OCI-LY1 (cell line): ENCODE data around the gene AKT2.

Experiments used
- H2AFZ ChIP-seq: fragments of 200-600 bp; sonication (generic), shearing (Covaris generic); 2 replicates; pipeline ENCODE4 v1.6.0; 2014; ENCODE audit warnings: antibody characterized with exemption, mild to moderate bottlenecking, low read length
- H3F3A ChIP-seq: fragments of 200-600 bp; sonication (generic), shearing (Covaris generic); 2 replicates; pipeline ENCODE4 v1.6.0; 2014; ENCODE audit warnings: mild to moderate bottlenecking, antibody characterized with exemption, low read length, moderate library complexity; ENCODE audit not compliant: insufficient read depth
- H3K27ac ChIP-seq: fragments of 200-600 bp; sonication (generic); 2 replicates; pipeline ENCODE4 v1.5.1; 2014; ENCODE audit warnings: low read length, mixed run types, mild to moderate bottlenecking, low read depth; ENCODE audit not compliant: poor library complexity, severe bottlenecking
- H3K27me3 ChIP-seq: fragments of 200-600 bp; sonication (generic); 2 replicates; pipeline ENCODE4 v1.6.0; 2014; ENCODE audit warnings: antibody characterized with exemption, mild to moderate bottlenecking, low read length, moderate library complexity; ENCODE audit not compliant: insufficient read depth
- H3K36me3 ChIP-seq: fragments of 200-600 bp; sonication (generic); 2 replicates; pipeline ENCODE4 v1.6.1; 2014; ENCODE audit warnings: mild to moderate bottlenecking, antibody characterized with exemption, low read length, moderate library complexity, mixed read lengths; ENCODE audit not compliant: insufficient read depth
- H3K4me1 ChIP-seq: fragments of 200-600 bp; sonication (generic); 2 replicates; pipeline ENCODE4 v1.5.1; 2014; ENCODE audit warnings: mild to moderate bottlenecking, low read length, moderate library complexity; ENCODE audit not compliant: insufficient read depth, severe bottlenecking
- H3K4me2 ChIP-seq: fragments of 200-600 bp; sonication (generic), shearing (Covaris generic); 2 replicates; pipeline ENCODE4 v1.6.1; 2014; ENCODE audit warnings: low read length
- H3K4me3 ChIP-seq: fragments of 200-600 bp; sonication (generic); 2 replicates; pipeline ENCODE4 v1.5.1; 2014; ENCODE audit warnings: low read length, low read depth, mild to moderate bottlenecking, mixed read lengths; ENCODE audit not compliant: poor library complexity, severe bottlenecking
- H3K79me2 ChIP-seq: fragments of 200-600 bp; shearing (Covaris generic); 2 replicates; pipeline ENCODE4 v1.6.1; 2016; ENCODE audit warnings: mixed run types, low read length, mixed read lengths; ENCODE audit not compliant: insufficient read depth
- H3K9ac ChIP-seq: fragments of 200-600 bp; sonication (generic), shearing (Covaris generic); 2 replicates; pipeline ENCODE4 v1.6.1; 2014; ENCODE audit warnings: mild to moderate bottlenecking, low read length, mixed read lengths
- H3K9me2 ChIP-seq: fragments of 200-600 bp; sonication (generic), shearing (Covaris generic); 2 replicates; pipeline ENCODE4 v1.6.1; 2014; ENCODE audit warnings: low read depth, mild to moderate bottlenecking, low read length, mixed read lengths
- H3K9me3 ChIP-seq: fragments of 200-600 bp; shearing (Covaris generic); 2 replicates; pipeline ENCODE4 v1.6.1; 2014; ENCODE audit warnings: low read length, mixed read lengths
- H4K20me1 ChIP-seq: fragments of 200-600 bp; sonication (generic), shearing (Covaris generic); 2 replicates; pipeline ENCODE4 v1.6.0; 2016; ENCODE audit warnings: mild to moderate bottlenecking, low read length; ENCODE audit not compliant: insufficient read depth
- EZH2 ChIP-seq: fragments of 200-600 bp; sonication (generic), shearing (Covaris generic); IDR thresholded peaks from 2 replicates; pipeline ENCODE4 v1.8.0; 2017; ENCODE audit warnings: borderline replicate concordance, mixed run types, mild to moderate bottlenecking, antibody characterized with exemption, low read length, moderate library complexity, mixed read lengths
- TF ChIP-seq, protein P1 (sequence below): fragments of 200-600 bp; sonication (generic), shearing (Covaris generic); IDR thresholded peaks from 2 replicates; pipeline ENCODE4 v1.5.1; 2017; ENCODE audit warnings: mild to moderate bottlenecking, antibody characterized with exemption, low read length, moderate library complexity, mixed read lengths

The AKT2 gene

DNA sequence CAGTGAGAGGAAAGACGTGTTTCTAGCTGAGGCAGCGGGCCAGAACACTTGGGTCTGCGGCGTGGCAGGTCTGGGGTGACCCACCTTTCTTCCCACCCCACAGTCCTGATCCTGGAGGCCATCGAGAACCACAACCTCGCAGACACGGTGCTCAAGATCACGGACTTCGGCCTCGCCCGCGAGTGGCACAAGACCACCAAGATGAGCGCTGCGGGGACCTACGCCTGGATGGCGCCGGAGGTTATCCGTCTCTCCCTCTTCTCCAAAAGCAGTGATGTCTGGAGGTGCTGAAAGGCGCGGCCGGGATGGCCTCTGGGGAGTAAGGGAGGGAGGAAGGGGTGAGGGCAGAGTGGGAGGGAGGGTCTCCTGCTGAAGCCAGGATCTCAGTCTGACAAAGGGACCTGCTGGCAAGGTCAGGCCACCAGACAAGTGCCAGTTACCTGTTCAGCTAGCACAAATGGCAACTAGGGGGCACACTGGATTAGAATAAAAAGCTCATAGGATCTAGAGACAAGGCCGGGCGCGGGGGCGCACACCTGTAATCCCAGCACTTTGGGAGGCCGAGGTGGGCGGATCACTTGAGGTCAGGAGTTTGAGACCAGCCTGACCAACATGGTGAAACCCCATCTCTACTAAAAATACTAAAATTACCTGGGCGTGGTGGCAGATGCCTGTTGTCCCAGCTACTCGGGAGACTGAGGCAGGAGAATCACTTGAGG is 86.7 kb downstream of the AKT2 start:
- no peak overlapping the region for H2AFZ ChIP-seq
- H3K4me1 ChIP-seq: no peaks in the 10 kb centered on the region
- no peak overlapping the region for H3K4me3 ChIP-seq
- no peak for TF ChIP-seq EZH2
- TF ChIP-seq, protein P1, sequence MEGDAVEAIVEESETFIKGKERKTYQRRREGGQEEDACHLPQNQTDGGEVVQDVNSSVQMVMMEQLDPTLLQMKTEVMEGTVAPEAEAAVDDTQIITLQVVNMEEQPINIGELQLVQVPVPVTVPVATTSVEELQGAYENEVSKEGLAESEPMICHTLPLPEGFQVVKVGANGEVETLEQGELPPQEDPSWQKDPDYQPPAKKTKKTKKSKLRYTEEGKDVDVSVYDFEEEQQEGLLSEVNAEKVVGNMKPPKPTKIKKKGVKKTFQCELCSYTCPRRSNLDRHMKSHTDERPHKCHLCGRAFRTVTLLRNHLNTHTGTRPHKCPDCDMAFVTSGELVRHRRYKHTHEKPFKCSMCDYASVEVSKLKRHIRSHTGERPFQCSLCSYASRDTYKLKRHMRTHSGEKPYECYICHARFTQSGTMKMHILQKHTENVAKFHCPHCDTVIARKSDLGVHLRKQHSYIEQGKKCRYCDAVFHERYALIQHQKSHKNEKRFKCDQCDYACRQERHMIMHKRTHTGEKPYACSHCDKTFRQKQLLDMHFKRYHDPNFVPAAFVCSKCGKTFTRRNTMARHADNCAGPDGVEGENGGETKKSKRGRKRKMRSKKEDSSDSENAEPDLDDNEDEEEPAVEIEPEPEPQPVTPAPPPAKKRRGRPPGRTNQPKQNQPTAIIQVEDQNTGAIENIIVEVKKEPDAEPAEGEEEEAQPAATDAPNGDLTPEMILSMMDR: no peak
- H3K9ac ChIP-seq: no peak overlapping the region
- H3K27me3 ChIP-seq: no peaks in the 10 kb centered on the region
- no peak overlapping the region for H3K27ac ChIP-seq
- no peaks in the 10 kb centered on the region for H3K79me2 ChIP-seq
- no peaks in the 10 kb centered on the region for H3K36me3 ChIP-seq
- no peaks in the 10 kb centered on the region for H3K9me3 ChIP-seq
- no peaks in the 10 kb centered on the region for H3F3A ChIP-seq
- no peak overlapping the region for H3K4me2 ChIP-seq
- H4K20me1 ChIP-seq: no peaks in the 10 kb centered on the region
- H3K9me2 ChIP-seq: no peaks in the 10 kb centered on the region

DNA sequence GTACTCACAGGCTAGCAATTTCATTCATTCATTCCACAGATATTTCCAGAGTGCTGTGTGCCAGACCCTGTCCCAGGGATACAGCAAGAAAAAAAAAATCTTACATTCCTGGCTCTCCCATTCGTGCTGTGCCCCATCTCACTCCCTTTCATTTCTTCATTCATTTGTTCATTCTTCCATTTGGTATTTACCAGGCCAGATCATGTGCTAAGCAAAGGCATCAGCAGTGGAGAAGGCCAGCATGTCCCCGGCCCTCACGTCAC is 91.6 kb downstream of the AKT2 start:
- no peaks in the 10 kb centered on the region for H3K27me3 ChIP-seq
- H3K9ac ChIP-seq: no peak overlapping the region
- no peaks in the 10 kb centered on the region for H3K9me3 ChIP-seq
- no peaks in the 10 kb centered on the region for H3K79me2 ChIP-seq
- TF ChIP-seq, protein P1: no peak
- no peak for TF ChIP-seq EZH2
- H3F3A ChIP-seq: no peaks in the 10 kb centered on the region
- no peak overlapping the region for H2AFZ ChIP-seq
- H3K4me1 ChIP-seq: peaks cover 18% of the 10 kb centered on the region
- H3K4me3 ChIP-seq: no peak overlapping the region
- no peaks in the 10 kb centered on the region for H4K20me1 ChIP-seq
- H3K4me2 ChIP-seq: no peak overlapping the region
- H3K9me2 ChIP-seq: no peaks in the 10 kb centered on the region
- H3K36me3 ChIP-seq: no peaks in the 10 kb centered on the region
- H3K27ac ChIP-seq: no peak overlapping the region

DNA sequence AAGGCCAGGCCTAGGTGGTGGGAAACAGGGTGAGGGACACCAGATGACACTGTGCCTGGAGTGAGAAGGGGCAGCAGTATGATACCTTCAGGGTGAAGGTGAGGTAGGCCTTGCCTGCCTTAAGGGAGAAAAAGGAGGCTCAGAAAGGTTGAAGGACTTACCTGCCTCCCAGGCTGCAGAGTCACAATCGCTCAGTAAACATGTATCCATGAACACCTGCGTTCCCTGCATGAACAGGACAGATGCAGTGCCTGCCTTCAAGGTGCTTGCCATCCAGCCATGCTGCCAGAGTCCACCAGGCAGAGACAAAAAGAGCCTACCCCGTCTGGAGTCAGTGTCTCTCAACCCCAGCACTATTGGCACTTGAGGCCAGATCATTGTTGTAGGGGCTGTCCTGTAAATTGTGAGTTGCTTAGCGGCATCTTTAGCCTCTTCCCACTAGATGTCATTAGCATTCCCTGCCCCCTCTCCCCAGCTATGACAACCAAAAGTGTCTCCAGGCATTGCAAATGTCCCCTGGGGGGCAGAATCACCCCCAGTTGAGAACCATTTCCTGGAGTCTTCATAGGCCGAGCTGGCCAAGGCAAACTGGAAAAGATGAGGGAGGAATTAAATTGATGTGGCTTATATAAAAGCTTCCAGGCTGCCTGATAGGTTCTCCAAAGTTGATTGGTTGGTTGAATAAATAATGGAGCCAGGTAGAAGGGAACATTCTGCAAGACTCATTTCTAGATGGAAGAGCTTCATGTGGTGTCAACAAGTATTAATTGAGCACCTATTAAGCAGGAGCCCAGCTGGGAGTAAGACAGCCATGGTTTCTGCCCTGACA is 92.2 kb downstream of the AKT2 start:
- no peaks in the 10 kb centered on the region for H3K27me3 ChIP-seq
- no peak overlapping the region for H2AFZ ChIP-seq
- peaks cover 18% of the 10 kb centered on the region for H3K4me1 ChIP-seq
- no peak overlapping the region; the same call in 1 of the 2 replicates for H3K9ac ChIP-seq
- no peaks in the 10 kb centered on the region for H3K9me3 ChIP-seq
- peak overlapping the region; percentile 71 for H3K4me3 ChIP-seq
- peak overlapping the region; percentile 62; the same call in 1 of the 2 replicates for H3K4me2 ChIP-seq
- no peak overlapping the region for H3K27ac ChIP-seq
- no peaks in the 10 kb centered on the region for H3K36me3 ChIP-seq
- H3K9me2 ChIP-seq: no peaks in the 10 kb centered on the region
- TF ChIP-seq, protein P1: no peak
- no peak for TF ChIP-seq EZH2
- H3F3A ChIP-seq: no peaks in the 10 kb centered on the region
- no peaks in the 10 kb centered on the region for H3K79me2 ChIP-seq
- no peaks in the 10 kb centered on the region for H4K20me1 ChIP-seq
